ENCODE results near the gene PHACTR1. TPM values are rescaled to one million over a fixed set of nuclear protein-coding genes. Genes with fewer than 3 reads are reported as not detected.
A peak's percentile ranks its signal among the peaks of the same experiment; 100 is the strongest.

The PHACTR1 gene
- total and polyA plus RNA-seq, 9 of the 15 experiments (the other 6 are each of a cell fraction or from before 2014, with no cell fraction given), result 11.5 to 32.6 (median 22.0) TPM

DNA sequence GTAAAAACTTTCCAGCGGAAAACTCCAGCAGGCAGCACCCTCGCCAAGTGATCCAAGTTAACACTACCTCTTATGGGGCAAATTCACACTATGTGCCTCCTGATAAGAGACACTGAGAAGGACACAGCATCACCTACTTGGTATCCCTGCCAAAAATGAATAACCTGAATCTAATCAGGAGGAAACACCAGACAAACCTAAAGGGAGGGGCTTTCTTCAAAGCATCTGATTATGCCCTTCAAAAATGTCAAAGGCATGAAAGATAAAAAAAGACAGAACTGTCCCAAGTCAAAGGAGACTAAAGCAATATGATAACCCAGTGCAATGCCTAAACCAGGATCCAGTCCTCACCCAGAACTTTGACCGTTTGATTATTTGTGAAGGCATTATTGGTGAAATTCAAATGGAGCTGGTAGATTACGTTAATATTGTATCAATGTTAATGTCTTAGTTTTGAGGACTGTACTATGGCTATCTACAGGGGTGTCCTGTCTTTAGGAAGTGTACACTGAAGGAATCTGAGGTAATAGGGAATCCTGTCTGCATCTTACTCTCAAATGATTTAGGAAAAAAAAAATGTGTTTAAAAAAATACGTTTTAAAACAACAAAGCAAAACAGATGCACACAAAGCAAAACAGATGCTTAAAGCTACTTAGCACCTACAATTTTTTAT, 603.5 kb downstream of the PHACTR1 start (continued):
- TF ChIP-seq ZBTB34 (CRISPR knock-in tag; IDR thresholded peaks at IDR 0.05) (no peak), ZBTB12 (CRISPR knock-in tag; IDR thresholded peaks at IDR 0.05) (no peak), JUN (IDR thresholded peaks at IDR 0.05; ENCODE audit: borderline replicate concordance, low read depth, low read length) (no peak), JUN (CRISPR knock-in tag; IDR thresholded peaks at IDR 0.05; ENCODE audit: borderline replicate concordance) (no peak), NFE2 (IDR thresholded peaks at IDR 0.05; ENCODE audit: low read depth) (peak; percentile 30; the same call in 1 of the 2 replicates), GATAD2B (IDR thresholded peaks at IDR 0.05; ENCODE audit: borderline replicate concordance) (0 out of 2 replicates have a peak, but pooled peaks have one; percentile 50), FOXO4 (CRISPR knock-in tag; IDR thresholded peaks at IDR 0.05) (no peak), SMARCE1 (IDR thresholded peaks at IDR 0.05) (peak; percentile 88), ZKSCAN8 (CRISPR knock-in tag; IDR thresholded peaks at IDR 0.05) (0 out of 2 replicates have a peak, but pooled peaks have one; percentile 37), BRD4 (IDR thresholded peaks at IDR 0.05) (no peak), CREB1 (IDR thresholded peaks at IDR 0.05) (peak; percentile 59; the same call in 1 of the 2 replicates), CREB1 (CRISPR knock-in tag; IDR thresholded peaks at IDR 0.05) (no peak), NRF1 (conservative IDR thresholded peaks at IDR 0.05 in 1 of 2, IDR thresholded peaks at IDR 0.05 in 1 of 2) (no peak), JUND (IDR thresholded peaks at IDR 0.05; ENCODE audit: borderline replicate concordance, low read depth, low read length) (peak; percentile 43; the same call in 1 of the 2 replicates), JUND (tag; IDR thresholded peaks at IDR 0.05; ENCODE audit: borderline replicate concordance, low read depth, low read length) (peak; percentile 59; the same call in 2 of the 3 replicates), SMAD1 (IDR thresholded peaks at IDR 0.05; ENCODE audit: low read depth, low read length, partially characterized antibody) (no peak), CC2D1A (IDR thresholded peaks at IDR 0.05) (peak; percentile 88; the same call in 1 of the 2 replicates), THRAP3 (IDR thresholded peaks at IDR 0.05; ENCODE audit: borderline replicate concordance) (no peak), MAFF (IDR thresholded peaks at IDR 0.05; ENCODE audit: low read length) (no peak), ZNF592 (IDR thresholded peaks at IDR 0.05) (peak; percentile 70)
- TF ChIP-seq, protein P1, sequence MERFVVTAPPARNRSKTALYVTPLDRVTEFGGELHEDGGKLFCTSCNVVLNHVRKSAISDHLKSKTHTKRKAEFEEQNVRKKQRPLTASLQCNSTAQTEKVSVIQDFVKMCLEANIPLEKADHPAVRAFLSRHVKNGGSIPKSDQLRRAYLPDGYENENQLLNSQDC (CRISPR knock-in tag; IDR thresholded peaks at IDR 0.05), result no peak
